ENCODE measurements around the gene SLC5A2.
"Not testable (repeated sequence)": the region's sequence is repeated elsewhere in the genome, so short reads cannot be mapped to it uniquely, and the experiment has no call there.

Gene SLC5A2

GRCh38 chr16:31483081-31483480 lies at the start of gene SLC5A2:
TSS of gene SLC5A2 (plus strand) at chr16:31483123. CDS start at chr16:31483137, 14 bp downstream.
- DNase-seq (ENCODE audit: low read depth): no peak

GRCh38 chr16:31435341-31436220 lies 47.3 kb upstream of the SLC5A2 start:
- DNase-seq (ENCODE audit: low read depth): no peak

GRCh38 chr16:31436221-31437045 lies 46.5 kb upstream of the SLC5A2 start:
- no peak for DNase-seq (ENCODE audit: low read depth)

- DNase-seq (ENCODE audit: low read depth): no peak
Observed at GRCh38 chr16:31438414-31438813, 44.5 kb upstream of the SLC5A2 start.

DNA sequence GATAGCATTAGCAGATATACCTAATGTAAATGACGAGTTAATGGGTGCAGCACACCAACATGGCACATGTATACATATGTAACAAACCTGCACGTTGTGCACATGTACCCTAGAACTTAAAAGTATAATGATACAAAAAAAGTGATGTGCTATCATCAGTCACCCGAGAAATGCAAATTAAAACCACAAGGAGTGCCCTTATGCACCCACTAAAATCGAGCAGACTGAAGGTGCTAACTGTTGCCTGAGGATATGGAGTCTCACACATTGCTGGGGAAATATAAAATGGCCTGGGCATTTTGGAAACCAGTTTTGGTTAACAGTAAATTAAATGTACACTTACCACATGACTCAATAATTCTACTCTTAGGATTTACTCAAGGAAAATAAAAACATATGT lies 43.9 kb upstream of the SLC5A2 start:
- not testable (repeated sequence) for DNase-seq (ENCODE audit: low read depth)

DNA sequence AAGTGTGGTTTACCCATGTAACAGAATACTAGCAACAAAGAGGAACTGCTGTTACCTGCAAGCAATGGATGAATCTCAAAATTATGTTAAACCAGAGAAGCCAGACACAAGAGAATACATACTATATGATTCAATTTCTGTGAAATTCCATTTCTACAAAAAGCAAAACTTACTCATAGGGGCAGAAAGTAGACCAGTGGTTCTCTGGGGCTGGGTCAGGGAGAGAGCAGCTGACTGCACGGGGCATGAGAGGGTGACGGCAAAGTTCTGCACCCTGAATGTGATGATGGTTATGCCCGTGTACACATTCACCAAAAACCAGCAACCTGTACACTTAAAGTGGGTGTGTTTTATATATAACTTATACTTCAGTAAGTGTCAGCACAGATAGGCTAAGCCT lies 43.4 kb upstream of the SLC5A2 start:
- no peak for DNase-seq (ENCODE audit: low read depth)

GRCh38 chr16:31440516-31441184 lies 42.3 kb upstream of the SLC5A2 start:
- no peak for DNase-seq (ENCODE audit: low read depth)

DNA sequence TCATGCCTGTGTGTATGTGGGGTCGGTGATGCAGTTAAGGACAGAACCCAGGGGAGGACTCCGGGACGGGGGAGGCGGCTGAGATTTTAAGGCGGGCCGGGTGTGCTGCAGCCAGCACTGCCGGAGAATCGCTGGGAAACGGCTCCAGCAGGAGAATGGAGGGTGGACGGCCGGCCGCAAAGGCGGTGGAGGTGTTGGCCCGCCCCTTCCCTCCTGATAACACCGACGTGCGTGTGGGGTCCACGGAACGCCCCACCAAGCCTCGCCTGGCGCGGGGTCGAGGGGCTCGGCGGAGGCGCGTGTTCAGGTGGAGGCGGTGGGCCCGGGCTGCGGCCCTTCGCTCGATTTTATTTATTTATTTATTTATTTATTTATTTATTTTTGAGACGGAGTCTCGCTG lies 41.0 kb upstream of the SLC5A2 start:
- DNase-seq (ENCODE audit: low read depth): no peak

GRCh38 chr16:31445931-31446330 lies 37.0 kb upstream of the SLC5A2 start:
- DNase-seq (ENCODE audit: low read depth): not testable (repeated sequence)

DNA sequence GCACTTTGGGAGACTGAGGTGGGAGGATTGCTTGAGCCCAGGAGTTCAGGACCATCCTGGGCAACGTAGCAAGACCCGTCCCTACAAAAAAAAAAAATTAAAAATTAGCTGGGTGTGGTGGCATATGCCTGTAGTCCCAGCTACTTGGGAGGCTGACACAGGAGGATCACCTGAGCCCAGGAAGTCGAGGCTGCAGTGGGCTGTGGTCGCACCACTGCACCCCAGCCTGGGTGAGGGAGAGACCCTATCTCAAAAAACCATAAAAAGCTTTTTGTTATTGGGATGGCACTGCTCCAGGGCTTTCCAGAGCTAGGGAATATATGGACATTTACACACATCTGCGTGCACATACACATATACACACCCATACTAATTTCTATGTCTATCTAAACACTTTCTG lies 31.7 kb upstream of the SLC5A2 start:
- DNase-seq (ENCODE audit: low read depth): no peak

DNA sequence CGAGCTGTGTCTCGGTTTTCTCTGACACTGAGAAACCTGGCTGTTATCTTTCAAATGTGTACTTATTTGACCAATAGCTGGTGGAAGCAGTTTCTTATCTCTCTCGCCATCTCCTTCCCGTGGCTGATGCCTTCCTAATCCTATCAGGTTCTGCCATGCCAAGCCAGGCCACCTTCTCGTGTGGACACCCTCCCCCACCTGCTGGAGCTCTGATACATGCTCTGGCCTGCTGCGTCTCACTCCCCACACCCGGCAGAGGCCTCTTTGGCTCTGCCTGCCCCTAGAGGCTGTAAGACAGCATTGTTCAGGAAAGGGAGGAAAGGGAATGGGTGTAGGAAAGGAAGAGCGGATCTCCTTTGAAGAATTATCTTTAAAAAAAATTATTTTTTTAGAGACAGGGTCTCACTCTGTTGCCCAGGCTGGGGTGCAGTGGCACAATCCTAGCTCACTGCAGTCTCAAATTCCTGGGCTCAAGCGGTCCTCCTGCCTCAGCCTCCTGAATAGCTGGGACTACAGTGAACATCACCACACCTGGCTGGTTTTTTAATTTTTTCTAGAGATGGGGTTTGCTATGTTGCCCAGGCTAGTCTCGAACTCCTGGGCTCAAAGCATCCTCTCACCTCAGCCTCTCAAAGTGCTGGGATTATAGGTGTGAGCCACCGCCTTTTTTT lies 31.1 kb upstream of the SLC5A2 start:
- DNase-seq (ENCODE audit: low read depth): no peak

GRCh38 chr16:31452631-31453106 lies 30.3 kb upstream of the SLC5A2 start:
- DNase-seq (ENCODE audit: low read depth): peak; percentile 73

DNA sequence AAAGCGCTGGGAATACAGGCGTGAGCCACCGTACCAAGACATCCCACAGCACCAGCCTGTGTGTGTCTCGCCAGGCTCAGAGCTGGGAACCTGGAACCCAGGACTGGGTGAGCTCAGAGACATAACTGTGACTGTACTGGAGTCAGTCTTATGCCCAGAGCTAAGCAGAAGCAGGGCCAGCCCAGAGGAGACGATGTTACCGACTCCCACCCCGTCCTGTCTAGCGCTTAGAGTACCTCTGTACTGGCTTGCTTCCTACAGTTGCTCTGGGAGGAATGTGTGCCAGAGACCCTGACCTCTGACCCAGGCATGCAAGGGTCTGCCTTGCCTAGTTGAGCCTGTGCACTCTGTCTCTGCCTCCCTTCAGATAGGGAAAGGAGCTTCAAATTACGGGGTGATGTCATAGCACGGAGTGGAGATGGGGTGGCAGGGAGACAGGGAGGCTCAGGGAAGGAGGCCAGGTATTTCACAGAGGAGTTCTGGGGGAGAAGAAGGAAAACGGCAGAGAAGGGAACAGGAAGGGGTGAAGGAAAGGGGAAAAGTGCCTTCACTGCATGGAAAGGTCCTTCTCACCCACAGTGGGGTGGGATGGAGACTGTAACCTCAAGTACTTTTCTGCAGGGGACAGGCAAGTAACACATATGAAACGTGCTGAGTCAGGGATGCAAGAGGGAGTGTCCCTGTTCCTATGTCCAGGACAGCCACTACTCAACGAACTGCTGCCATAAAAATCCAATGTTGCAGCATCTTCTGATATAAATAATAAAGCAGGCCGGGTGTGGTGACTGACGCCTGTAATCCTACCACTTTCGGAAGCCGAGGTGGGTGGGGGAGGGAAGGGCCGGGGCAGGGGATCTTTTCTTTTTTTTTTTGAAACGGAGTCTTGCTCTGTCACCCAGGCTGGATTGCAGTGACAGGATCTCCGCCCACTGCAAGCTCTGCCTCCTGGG lies 29.4 kb upstream of the SLC5A2 start:
- peak; percentile 34 for DNase-seq (ENCODE audit: low read depth)

- DNase-seq (ENCODE audit: low read depth): no peak
Observed at GRCh38 chr16:31455601-31456314, 27.2 kb upstream of the SLC5A2 start.

DNA sequence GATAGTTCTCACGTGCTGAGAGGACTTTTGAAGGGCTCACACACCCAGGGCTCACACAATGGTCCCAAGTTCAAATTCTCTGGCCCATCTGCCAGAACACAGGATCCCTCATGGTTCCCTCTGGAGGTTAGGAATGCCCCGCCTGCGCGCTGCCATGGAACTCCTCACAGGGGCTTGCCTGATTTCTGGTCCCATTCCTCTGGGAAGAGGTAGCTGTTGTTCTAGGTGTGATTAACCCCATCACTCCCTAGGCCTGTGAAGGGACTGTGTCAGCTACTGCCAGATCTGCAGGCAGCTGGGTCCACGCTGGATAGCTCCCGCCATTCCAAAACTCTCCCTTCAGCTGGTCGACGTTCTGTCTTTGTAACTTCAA lies 25.9 kb upstream of the SLC5A2 start:
- no peak for DNase-seq (ENCODE audit: low read depth)

DNA sequence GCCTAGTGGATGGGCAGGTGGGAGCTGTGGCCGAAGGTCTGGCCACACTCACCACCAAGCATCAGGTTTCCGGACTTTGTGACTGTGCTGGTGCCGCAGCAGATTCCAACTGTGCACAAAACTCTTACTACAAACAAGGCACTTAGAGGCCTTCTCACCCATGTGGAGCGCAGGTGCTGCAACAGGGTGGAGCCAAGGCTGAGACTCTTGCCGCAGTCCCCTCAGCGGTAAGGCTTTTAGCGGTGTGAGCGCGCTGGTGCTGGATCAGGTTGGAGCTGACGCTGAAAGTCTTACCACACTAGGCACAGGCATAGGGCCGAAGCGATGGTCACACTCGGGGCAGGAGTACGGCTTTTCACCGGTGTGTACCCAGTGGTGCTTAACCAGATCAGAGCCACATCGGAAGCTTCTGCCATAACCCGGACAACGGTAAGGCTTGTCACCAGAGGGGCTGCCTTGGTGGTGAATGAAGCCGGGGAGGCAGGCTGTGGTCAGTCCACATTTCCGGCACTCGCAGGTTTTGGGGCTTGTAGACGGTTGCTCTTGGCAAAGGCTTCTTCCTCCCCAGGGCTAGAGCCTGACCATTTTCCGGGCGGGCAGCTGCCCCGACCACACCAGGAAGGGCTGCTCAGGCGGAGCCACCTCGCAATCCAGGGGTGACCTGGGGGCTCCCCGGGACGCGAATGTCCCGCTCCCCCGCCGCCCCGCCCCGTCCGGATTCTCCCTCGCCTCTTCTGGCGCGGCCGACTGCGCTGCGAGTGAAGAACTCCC lies 24.7 kb upstream of the SLC5A2 start:
- no peak for DNase-seq (ENCODE audit: low read depth)

- peak; percentile 95 for DNase-seq (ENCODE audit: low read depth)
Observed at GRCh38 chr16:31458844-31459686, 23.9 kb upstream of the SLC5A2 start, which contains the start of gene ARMC5. TSS of gene ARMC5 (plus strand) at chr16:31459501. CDS start at chr16:31459525, 24 bp downstream.
